Measurements from ENCODE around the gene C11orf21. TPM values are rescaled to one million over a fixed set of nuclear protein-coding genes. Genes with fewer than 3 reads are reported as not detected.

The C11orf21 gene
- total and polyA plus RNA-seq, 5 experiments from 2014 or later = 13.6 to 115 (median 20.2) TPM

- H3K4me1 Mint-ChIP-seq = peaks cover 17 to 62% (median 24%) of the 10 kb centered on the region in 4 donors
- peak overlapping the region in 6 of 10 donors; percentile 18 to 81 (median 58) for H3K27ac Mint-ChIP-seq
- peaks cover 0 to 14% (median 0%) of the 10 kb centered on the region in 5 donors for H3K27me3 Mint-ChIP-seq
- ATAC-seq (no peak), DNase-seq (no peak)
- H3K36me3 Mint-ChIP-seq = peaks cover 0 to 6% (median 0%) of the 10 kb centered on the region in 3 donors
- H3K4me3 Mint-ChIP-seq = peak overlapping the region in 1 of 10 donors; percentile 52
- peaks cover 0 to 2% (median 0%) of the 10 kb centered on the region in 9 donors for H3K9me3 Mint-ChIP-seq
- POLR2A ChIA-PET = interaction anchor here (0.6 to 7.2 kb wide), 6 partner anchors 10 to 697 kb away, joined by 3 to 112 read pairs (median 6); no protein-coding TSS in a partner anchor
Measured at GRCh38 chr11:2319791-2320472, 18.2 kb upstream of the C11orf21 start.

GRCh38 chr11:2318707-2319106 lies 17.0 kb upstream of the C11orf21 start:
- no peak for DNase-seq
- H3K27ac Mint-ChIP-seq = peak overlapping the region in 5 of 10 donors; percentile 22 to 92 (median 44)
- peaks cover 0 to 6% (median 0%) of the 10 kb centered on the region in 3 donors for H3K36me3 Mint-ChIP-seq
- H3K9me3 Mint-ChIP-seq = peaks cover 0 to 2% (median 0%) of the 10 kb centered on the region in 9 donors
- H3K27me3 Mint-ChIP-seq = peaks cover 0 to 14% (median 0%) of the 10 kb centered on the region in 5 donors
- no peak overlapping the region for H3K4me3 Mint-ChIP-seq
- POLR2A ChIA-PET = interaction anchor here (0.6 to 7.2 kb wide), 2 partner anchors 12 to 560 kb away, joined by 4 to 112 read pairs; no protein-coding TSS in a partner anchor
- ATAC-seq = no peak
- H3K4me1 Mint-ChIP-seq = peaks cover 19 to 71% (median 29%) of the 10 kb centered on the region in 4 donors

GRCh38 chr11:2318123-2318522 lies 16.4 kb upstream of the C11orf21 start:
- peak overlapping the region in 1 of 10 donors; percentile 2 for H3K4me3 Mint-ChIP-seq
- POLR2A ChIA-PET = interaction anchor here (0.6 to 7.2 kb wide), 3 partner anchors 11 to 560 kb away, joined by 3 to 112 read pairs (median 4); partner anchors contain the start of genes C11orf21 and TSPAN32

GRCh38 chr11:2317354-2318050 lies 15.8 kb upstream of the C11orf21 start:
- POLR2A ChIA-PET = interaction anchor here (0.9 to 7.2 kb wide), 5 partner anchors 11 to 83 kb away, joined by 3 to 112 read pairs (median 4); partner anchors contain the start of genes C11orf21, TSPAN32 and TSSC4
- Mint-ChIP-seq H3K4me1 (peaks cover 21 to 74% (median 40%) of the 10 kb centered on the region in 4 donors), H3K27me3 (peaks cover 0 to 4% (median 0%) of the 10 kb centered on the region in 5 donors), H3K4me3 (peak overlapping the region in 2 of 10 donors; percentile 3 to 7), H3K9me3 (no peaks in the 10 kb centered on the region), H3K27ac (peak overlapping the region in 8 of 10 donors; percentile 4 to 92 (median 73)), H3K36me3 (peaks cover 0 to 6% (median 0%) of the 10 kb centered on the region in 3 donors)
- peak in 1 of 10 donors; percentile 18 for DNase-seq
- peak; percentile 28 to 51 for ATAC-seq

More at GRCh38 chr11:2318123-2318522, 16.4 kb upstream of the C11orf21 start:
- ATAC-seq (no peak), DNase-seq (no peak)
- H3K27ac Mint-ChIP-seq = peak overlapping the region in 5 of 10 donors; percentile 2 to 92 (median 20)
- H3K9me3 Mint-ChIP-seq = no peaks in the 10 kb centered on the region
- peaks cover 20 to 72% (median 34%) of the 10 kb centered on the region in 4 donors for H3K4me1 Mint-ChIP-seq
- H3K27me3 Mint-ChIP-seq = peaks cover 0 to 10% (median 0%) of the 10 kb centered on the region in 5 donors
- H3K36me3 Mint-ChIP-seq = peaks cover 0 to 6% (median 0%) of the 10 kb centered on the region in 3 donors

- Mint-ChIP-seq H3K27me3 (peaks cover 0 to under 1% (median 0%) of the 10 kb centered on the region in 5 donors), H3K36me3 (peaks cover 0 to 6% (median 0%) of the 10 kb centered on the region in 3 donors), H3K9me3 (no peaks in the 10 kb centered on the region), H3K4me1 (peaks cover 21 to 74% (median 42%) of the 10 kb centered on the region in 4 donors), H3K4me3 (peak overlapping the region in 4 of 10 donors; percentile 3 to 46 (median 22)), H3K27ac (peak overlapping the region; percentile 4 to 92 (median 72))
- POLR2A ChIA-PET = interaction anchor here (1.0 to 7.2 kb wide), 5 partner anchors 10 to 83 kb away, joined by 3 to 112 read pairs (median 6); partner anchors contain the start of genes C11orf21, TSPAN32 and TSSC4
- ATAC-seq = no peak
- DNase-seq = no peak
Measured at GRCh38 chr11:2316963-2317244, 15.2 kb upstream of the C11orf21 start.

GRCh38 chr11:2316169-2316962 lies 14.6 kb upstream of the C11orf21 start:
- POLR2A ChIA-PET = interaction anchor here (1.0 to 7.2 kb wide), 5 partner anchors 10 to 84 kb away, joined by 3 to 112 read pairs (median 6); partner anchors contain the start of genes C11orf21, TSPAN32 and TSSC4
- ATAC-seq = peak; percentile 9 to 12
- DNase-seq = peak in 1 of 10 donors; percentile 16
- no peaks in the 10 kb centered on the region for H3K27me3 Mint-ChIP-seq
- peak overlapping the region in 3 of 10 donors; percentile 3 to 26 (median 5) for H3K4me3 Mint-ChIP-seq
- peaks cover 25 to 72% (median 44%) of the 10 kb centered on the region in 4 donors for H3K4me1 Mint-ChIP-seq
- H3K27ac Mint-ChIP-seq = peak overlapping the region in 7 of 10 donors; percentile 10 to 92 (median 73)
- peaks cover 0 to 6% (median 0%) of the 10 kb centered on the region in 3 donors for H3K36me3 Mint-ChIP-seq
- no peaks in the 10 kb centered on the region for H3K9me3 Mint-ChIP-seq

GRCh38 chr11:2315395-2316168 lies 13.9 kb upstream of the C11orf21 start:
- H3K27me3 Mint-ChIP-seq = no peaks in the 10 kb centered on the region
- no peak overlapping the region for H3K4me3 Mint-ChIP-seq
- ATAC-seq (no peak), DNase-seq (peak in 1 of 10 donors; percentile 16)
- H3K4me1 Mint-ChIP-seq = peaks cover 25 to 66% (median 45%) of the 10 kb centered on the region in 4 donors
- peaks cover 0 to 7% (median 0%) of the 10 kb centered on the region in 3 donors for H3K36me3 Mint-ChIP-seq
- H3K9me3 Mint-ChIP-seq = no peaks in the 10 kb centered on the region
- peak overlapping the region in 3 of 10 donors; percentile 22 to 40 (median 24) for H3K27ac Mint-ChIP-seq
- POLR2A ChIA-PET = interaction anchor here (1.9 to 7.2 kb wide), 3 partner anchors 9 to 85 kb away, joined by 6 to 112 read pairs (median 6); partner anchors contain the start of genes C11orf21, TSPAN32 and TSSC4

GRCh38 chr11:2314525-2315394 lies 13.0 kb upstream of the C11orf21 start:
- no peaks in the 10 kb centered on the region for H3K27me3 Mint-ChIP-seq
- POLR2A ChIA-PET = interaction anchor here (1.9 to 7.2 kb wide), 4 partner anchors 8 to 14 kb away, joined by 6 to 112 read pairs (median 18); partner anchors contain the start of genes C11orf21 and TSPAN32
- H3K4me3 Mint-ChIP-seq = peak overlapping the region in 2 of 10 donors; percentile 18 to 39
- H3K4me1 Mint-ChIP-seq = peaks cover 22 to 58% (median 42%) of the 10 kb centered on the region in 4 donors
- H3K36me3 Mint-ChIP-seq = peaks cover 0 to 7% (median 0%) of the 10 kb centered on the region in 3 donors
- peak in 1 of 2 donors; percentile 13 for ATAC-seq
- no peaks in the 10 kb centered on the region for H3K9me3 Mint-ChIP-seq
- H3K27ac Mint-ChIP-seq = peak overlapping the region in 8 of 10 donors; percentile 28 to 90 (median 68)
- DNase-seq = peak in 1 of 10 donors; percentile 19

GRCh38 chr11:2314136-2314524 lies 12.4 kb upstream of the C11orf21 start:
- Mint-ChIP-seq H3K27me3 (no peaks in the 10 kb centered on the region), H3K4me1 (peaks cover 22 to 56% (median 42%) of the 10 kb centered on the region in 4 donors), H3K36me3 (peaks cover 0 to 7% (median 0%) of the 10 kb centered on the region in 3 donors), H3K4me3 (no peak overlapping the region), H3K9me3 (no peaks in the 10 kb centered on the region), H3K27ac (peak overlapping the region in 2 of 10 donors; percentile 76 to 84)
- no peak for DNase-seq
- no peak for ATAC-seq
- POLR2A ChIA-PET = interaction anchor here (1.5 to 2.6 kb wide), 3 partner anchors 9 to 15 kb away, joined by 5 to 19 read pairs (median 16); partner anchors contain the start of genes C11orf21 and TSPAN32
